Right lobe of liver (tissue), 6 donors: ENCODE measurements around the gene MRPL17. TPM values are rescaled to one million over a fixed set of nuclear protein-coding genes. Genes with fewer than 3 reads are reported as not detected.
A peak's percentile ranks its signal among the peaks of the same experiment; 100 is the strongest.

Source experiments
- ATAC-seq, 4 donors: fragments of 200-7000 bp; cut with Tn5 transposase; one replicate each; pipeline ENCODE4 v1.9.1; 2020; ENCODE audit warnings: mild to moderate bottlenecking in 4 of 4, moderate library complexity in 4 of 4
- DNase-seq, 3 donors: peaks; one replicate each; pipeline ENCODE4 v3.0.0-alpha.2; 2020
- H3K27ac ChIP-seq, 3 donors: fragments of 200-600 bp; one replicate each; pipeline ENCODE4 v1.8.0; 2022
- H3K27me3 ChIP-seq, 2 donors: fragments of 200-600 bp; one replicate each; pipeline ENCODE4 v1.8.0; 2022
- H3K36me3 ChIP-seq, 4 donors: fragments of 200-600 bp; sonication (generic) in 1 of 4; one replicate each; pipeline versions ENCODE4 v1.5.1 to v1.8.0; 2017 to 2022; ENCODE audit warnings: control low read depth in 1 of 4
- H3K4me1 ChIP-seq, 4 donors: fragments of 200-600 bp; sonication (generic) in 1 of 4; one replicate each; pipeline versions ENCODE4 v1.5.1 to v1.8.0; 2017 to 2022; ENCODE audit warnings: control low read depth in 1 of 4
- H3K4me3 ChIP-seq, 3 donors: fragments of 200-600 bp; one replicate each; pipeline ENCODE4 v1.8.0; 2022
- H3K9me3 ChIP-seq, 4 donors: fragments of 200-600 bp; sonication (generic) in 1 of 4; one replicate each; pipeline versions ENCODE4 v1.5.1 to v1.8.0; 2017 to 2022; ENCODE audit warnings: control low read depth in 1 of 4
- POLR2A ChIP-seq: fragments of 450-650 bp; IDR thresholded peaks from one replicate; pipeline ENCODE4 v1.6.1; 2017; ENCODE audit warnings: antibody characterized with exemption, mild to moderate bottlenecking
- WGBS: methylation state at CpG from one replicate; pipeline ENCODE4 v1.1.6; 2018; ENCODE audit warnings: low coverage, low lambda C conversion rate; ENCODE audit not compliant: insufficient coverage; ENCODE audit errors: missing lambda C conversion rate; 5-methylcytosine and 5-hydroxymethylcytosine counted together
- intact Hi-C, 2 donors: fragments of 100-400 bp; cut with DNase I; formaldehyde crosslinking; loops; one replicate each; pipeline versions ENCODE4 v1.11.2 to v1.14.1; 2022
- total RNA-seq, 6 experiments: library from RNA; depleted of rRNA in 2 of 6; stranded (reverse); fragments of >200 nt in 2 of 6; fragmentation: NEBNext Ultra II Directional in 3 of 6; extraction: Animal tissue kit (Norgen Biotek cat#: 25700) in 3 of 6; gene quantifications; one replicate each; pipeline versions ENCODE4 v1.1.0 to v1.2.4, GENCODE V29; 2016 to 2023
- TF ChIP-seq, protein P1 (sequence below), 4 donors: fragments of 200-600 bp in 3 of 4; fragments of 450-650 bp in 1 of 4; IDR thresholded peaks; one replicate each; pipeline versions ENCODE4 v1.5.1 to v1.8.0; 2016 to 2022; ENCODE audit warnings: antibody characterized with exemption in 4 of 4, mild to moderate bottlenecking in 2 of 4
- donor health status: DM: no; HTN: yes; CAD: no.
- donor health status: DM: no; HTN: no; CAD: no.
- donor health status: DM: no; HTN: no; CAD: no.
- donor health status: DM: no; HTN: yes; CAD: no.
- donor health status: DM: no; HTN: yes; CAD: no.

The MRPL17 gene
- total RNA-seq, 6 experiments from 2014 or later: 10.7 to 21.6 (median 17.3) TPM

DNA sequence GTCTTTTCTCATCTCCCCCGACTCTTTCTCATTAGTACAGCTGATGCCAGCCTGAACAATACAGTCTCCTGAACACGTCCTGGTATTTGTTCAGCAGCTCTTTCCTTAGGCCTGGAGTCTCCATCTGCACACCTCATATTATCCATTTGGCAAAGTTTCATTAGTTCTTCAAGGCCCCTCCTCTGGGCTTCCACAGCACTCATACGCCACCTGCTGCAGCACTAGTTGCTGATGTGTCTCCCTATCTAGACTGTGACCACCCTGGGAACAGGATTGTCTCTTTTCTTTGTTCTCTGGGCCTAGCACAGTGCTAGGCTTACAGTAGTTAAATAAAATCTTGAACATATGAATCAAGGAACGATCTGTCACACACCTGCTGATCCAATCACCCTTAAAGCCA, 44.7 kb downstream of the MRPL17 start:
- Histone ChIP-seq H3K27ac (peak overlapping the region; percentile 6 to 12 (median 11)), H3K9me3 (no peaks in the 10 kb centered on the region), H3K4me1 (peaks cover 0 to 36% (median 17%) of the 10 kb centered on the region in 4 donors), H3K36me3 (no peaks in the 10 kb centered on the region), H3K27me3 (no peaks in the 10 kb centered on the region), H3K4me3 (no peak overlapping the region)
- TF ChIP-seq POLR2A: no peak
- TF ChIP-seq, protein P1, sequence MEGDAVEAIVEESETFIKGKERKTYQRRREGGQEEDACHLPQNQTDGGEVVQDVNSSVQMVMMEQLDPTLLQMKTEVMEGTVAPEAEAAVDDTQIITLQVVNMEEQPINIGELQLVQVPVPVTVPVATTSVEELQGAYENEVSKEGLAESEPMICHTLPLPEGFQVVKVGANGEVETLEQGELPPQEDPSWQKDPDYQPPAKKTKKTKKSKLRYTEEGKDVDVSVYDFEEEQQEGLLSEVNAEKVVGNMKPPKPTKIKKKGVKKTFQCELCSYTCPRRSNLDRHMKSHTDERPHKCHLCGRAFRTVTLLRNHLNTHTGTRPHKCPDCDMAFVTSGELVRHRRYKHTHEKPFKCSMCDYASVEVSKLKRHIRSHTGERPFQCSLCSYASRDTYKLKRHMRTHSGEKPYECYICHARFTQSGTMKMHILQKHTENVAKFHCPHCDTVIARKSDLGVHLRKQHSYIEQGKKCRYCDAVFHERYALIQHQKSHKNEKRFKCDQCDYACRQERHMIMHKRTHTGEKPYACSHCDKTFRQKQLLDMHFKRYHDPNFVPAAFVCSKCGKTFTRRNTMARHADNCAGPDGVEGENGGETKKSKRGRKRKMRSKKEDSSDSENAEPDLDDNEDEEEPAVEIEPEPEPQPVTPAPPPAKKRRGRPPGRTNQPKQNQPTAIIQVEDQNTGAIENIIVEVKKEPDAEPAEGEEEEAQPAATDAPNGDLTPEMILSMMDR (IDR thresholded peaks at IDR 0.05): no peak
- peak in 1 of 4 donors; percentile 4 for ATAC-seq
- DNase-seq: no peak
- WGBS: 66% methylated on average over 3 of the region's 4 CpGs
- intact Hi-C loops: no loop called here

DNA sequence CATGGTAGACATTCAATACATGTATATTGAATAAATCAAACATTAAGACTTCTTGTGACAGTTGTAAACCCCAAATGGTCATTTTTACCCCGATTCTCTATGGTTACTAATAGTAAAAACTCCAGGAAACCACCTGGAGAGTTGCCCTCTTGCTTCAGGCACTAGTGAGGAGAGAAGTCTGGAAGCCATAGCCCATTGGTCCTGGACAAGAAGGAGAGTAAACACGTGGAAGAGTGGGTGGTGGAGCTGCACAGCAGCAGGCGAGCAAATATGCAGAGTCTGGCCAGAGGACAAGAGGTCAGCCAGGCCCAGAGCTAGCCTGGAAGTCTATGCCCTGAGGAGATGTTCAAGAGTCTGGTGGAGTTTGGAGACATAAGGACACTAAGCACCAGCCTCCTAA, 45.3 kb downstream of the MRPL17 start:
- Histone ChIP-seq H3K36me3 (no peaks in the 10 kb centered on the region), H3K4me3 (no peak overlapping the region), H3K27me3 (no peaks in the 10 kb centered on the region), H3K27ac (peak overlapping the region in 2 of 3 donors; percentile 11 to 12), H3K9me3 (no peaks in the 10 kb centered on the region), H3K4me1 (peaks cover 0 to 36% (median 17%) of the 10 kb centered on the region in 4 donors)
- ATAC-seq: peak; percentile 84 to 89 (median 88)
- 14% methylated on average over 3 of the region's 3 CpGs for WGBS
- DNase-seq: peak; percentile 73 to 81 (median 77)
- intact Hi-C loops: no loop called here
- TF ChIP-seq, protein P1 (IDR thresholded peaks at IDR 0.05): no peak
- TF ChIP-seq POLR2A: no peak

DNA sequence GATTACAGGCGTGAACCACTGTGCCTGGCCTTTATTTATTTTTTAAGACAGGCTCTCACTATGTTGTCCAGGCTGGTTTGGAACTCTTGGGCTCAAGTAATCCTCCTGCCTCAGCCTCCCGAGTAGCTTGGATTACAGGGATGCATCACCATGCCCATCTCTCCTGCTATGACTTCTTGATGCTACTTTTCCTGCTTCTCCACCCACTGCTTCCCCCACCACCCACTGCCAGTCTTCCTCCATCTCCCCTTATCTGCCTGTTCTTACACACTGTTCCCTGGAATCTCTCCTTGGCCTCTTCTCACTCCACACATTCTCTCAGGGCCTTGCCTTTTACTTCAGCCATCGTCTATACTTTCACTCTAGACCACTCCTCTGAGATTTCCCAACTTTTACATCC, 46.7 kb downstream of the MRPL17 start:
- TF ChIP-seq, protein P1 (IDR thresholded peaks at IDR 0.05): no peak
- TF ChIP-seq POLR2A: no peak
- H3K27ac ChIP-seq: peak overlapping the region in 1 of 3 donors; percentile 26
- no peaks in the 10 kb centered on the region for H3K36me3 ChIP-seq
- 71% methylated on average over 2 of the region's 3 CpGs for WGBS
- no peaks in the 10 kb centered on the region for H3K9me3 ChIP-seq
- peaks cover 0 to 36% (median 17%) of the 10 kb centered on the region in 4 donors for H3K4me1 ChIP-seq
- H3K4me3 ChIP-seq: no peak overlapping the region
- H3K27me3 ChIP-seq: no peaks in the 10 kb centered on the region
- DNase-seq: no peak
- ATAC-seq: no peak
- intact Hi-C loops: no loop called here

DNA sequence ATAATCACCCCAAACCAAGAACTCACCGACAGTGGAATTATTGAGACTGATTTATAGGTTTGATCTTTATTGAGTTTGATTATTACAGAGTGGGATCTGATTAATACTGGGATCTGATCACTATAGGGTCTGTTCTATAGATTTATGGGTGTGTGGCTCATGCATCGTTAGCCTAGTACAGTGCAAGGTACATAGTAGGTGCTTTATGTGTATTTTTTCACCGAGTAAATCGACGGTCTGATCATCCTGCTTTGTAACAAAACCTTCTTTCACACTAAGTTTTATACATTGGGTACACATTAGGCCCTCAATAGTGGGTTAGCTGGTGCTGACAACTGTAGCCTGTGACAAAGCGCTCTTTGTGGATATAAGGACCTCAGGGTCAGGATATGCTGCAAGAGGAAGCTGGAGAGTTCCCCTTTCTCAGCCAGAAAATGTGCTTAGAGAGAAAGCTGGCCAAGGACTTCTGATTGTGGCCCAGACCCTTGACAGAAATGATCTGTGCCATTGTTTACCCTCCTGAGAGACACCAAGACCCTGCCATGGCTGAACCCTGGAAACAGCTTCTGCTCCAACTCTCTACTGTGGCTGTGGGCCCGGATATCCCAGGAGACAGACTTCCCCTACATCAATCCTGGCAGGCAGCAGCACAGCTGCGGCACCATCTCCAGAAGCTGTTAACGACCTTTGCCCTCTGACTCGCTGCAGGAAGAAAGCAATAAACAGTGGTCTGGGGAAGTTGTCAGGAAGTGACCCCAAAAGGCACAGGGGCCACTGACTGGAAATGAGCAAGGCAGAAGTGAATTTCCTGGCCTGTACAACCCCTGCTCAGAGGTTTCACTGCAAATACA, 47.8 kb downstream of the MRPL17 start:
- Histone ChIP-seq H3K36me3 (no peaks in the 10 kb centered on the region), H3K4me3 (no peak overlapping the region), H3K27ac (peak overlapping the region in 2 of 3 donors; percentile 26 to 27), H3K27me3 (no peaks in the 10 kb centered on the region), H3K4me1 (peaks cover 0 to 36% (median 17%) of the 10 kb centered on the region in 4 donors), H3K9me3 (no peaks in the 10 kb centered on the region)
- ATAC-seq: peak; percentile 67 to 78 (median 70)
- TF ChIP-seq, protein P1 (IDR thresholded peaks at IDR 0.05): no peak
- no peak for TF ChIP-seq POLR2A
- 34% methylated on average over 6 of the region's 10 CpGs for WGBS
- DNase-seq: peak; percentile 65 to 71 (median 67)
- intact Hi-C loops: no loop called here
